Placental pericyte (primary cell): Measurements from ENCODE around the gene KLRK1. TPM values are rescaled to one million over a fixed set of nuclear protein-coding genes. Genes with fewer than 3 reads are reported as not detected.

Source experiments
- total RNA-seq: library from RNA; depleted of rRNA; stranded (reverse); fragments of >200 nt; gene quantifications from 2 replicates; pipeline ENCODE4 v1.2.3, GENCODE V29; 2012

KLRK1 gene
- not detected in 2 replicates for total RNA-seq

DNA sequence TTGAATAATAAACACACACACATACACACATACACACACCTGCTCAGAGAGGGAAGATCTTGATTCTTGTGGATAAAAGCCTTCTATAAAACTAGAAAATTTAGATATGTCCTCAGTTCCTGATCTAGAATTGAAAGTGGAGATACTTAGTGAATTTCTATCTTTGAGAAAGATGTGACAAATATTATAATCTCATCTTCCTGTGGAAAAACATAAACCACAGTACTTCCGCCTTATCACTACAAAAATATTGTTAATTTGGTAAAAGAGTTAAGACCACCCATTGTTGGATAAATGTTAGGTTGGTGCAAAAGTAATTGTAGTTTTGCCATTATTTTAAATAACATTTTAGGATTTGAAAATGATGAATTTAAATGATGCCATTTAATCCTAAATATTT lies at the start of gene KLRK1:
TSS of gene KLRK1 (minus strand) at position 138 of the 400 bp plus-strand sequence. CDS start 1,231 bp downstream, outside the sequence.

DNA sequence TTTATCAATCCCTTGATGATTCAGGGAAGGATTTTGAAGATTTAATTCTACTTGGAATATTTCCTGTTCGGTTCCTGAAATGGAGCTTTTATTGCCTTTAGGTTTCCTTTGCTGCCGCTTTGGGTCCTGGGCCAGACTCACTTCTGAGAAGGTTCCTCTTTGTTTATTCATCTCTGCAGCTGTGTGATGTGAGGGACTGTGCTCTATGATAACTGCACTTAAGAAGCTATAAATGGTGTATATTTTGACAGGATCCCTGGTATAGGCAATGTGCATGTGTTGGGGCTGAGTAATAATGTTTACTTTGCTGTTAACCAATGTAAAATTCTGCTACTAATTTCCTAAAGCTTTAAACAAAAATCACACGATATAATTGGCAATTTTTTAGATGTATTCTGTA lies 46.0 kb upstream of the KLRK1 start, which contains the start of gene KLRC2:
TSS of gene KLRC2 (minus strand) at position 195 of the 400 bp plus-strand sequence. CDS start at position 171, 24 bp downstream.

DNA sequence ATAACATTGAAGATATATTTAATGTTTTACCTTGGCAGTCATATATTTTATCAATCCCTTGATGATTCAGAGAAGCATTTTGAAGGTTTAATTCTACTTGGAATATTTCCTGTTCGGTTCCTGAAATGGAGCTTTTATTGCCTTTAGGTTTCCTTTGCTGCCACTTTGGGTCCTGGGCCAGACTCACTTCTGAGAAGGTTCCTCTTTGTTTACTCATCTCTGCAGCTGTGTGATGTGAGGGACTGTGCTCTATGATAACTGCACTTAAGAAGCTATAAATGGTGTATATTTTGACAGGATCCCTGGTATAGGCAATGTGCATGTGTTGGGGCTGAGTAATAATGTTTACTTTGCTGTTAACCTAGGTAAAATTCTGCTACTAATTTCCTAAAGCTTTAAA lies 30.5 kb upstream of the KLRK1 start, which contains the start of gene KLRC3:
TSS of gene KLRC3 (minus strand) at position 262 of the 400 bp plus-strand sequence. CDS start at position 217, 45 bp downstream.

DNA sequence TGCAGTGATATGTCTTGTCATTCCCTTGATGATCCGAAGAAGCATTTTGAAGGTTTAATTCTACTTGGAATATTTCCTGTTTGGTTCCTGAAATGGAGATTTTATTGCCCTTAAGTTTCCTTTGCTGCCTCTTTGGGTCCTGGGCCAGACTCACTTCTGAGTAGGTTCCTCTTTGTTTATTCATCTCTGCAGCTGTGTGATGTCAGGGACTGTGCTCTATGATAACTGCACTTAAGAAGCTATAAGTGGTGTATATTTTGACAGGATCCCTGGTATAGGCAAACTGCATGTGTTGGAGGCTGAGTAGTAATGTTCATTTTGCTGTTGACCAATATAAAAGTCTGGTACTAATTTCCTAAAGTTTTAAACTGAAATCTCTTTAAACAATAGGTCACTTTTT lies 19.6 kb upstream of the KLRK1 start, which contains the start of gene KLRC4:
TSS of gene KLRC4 (minus strand) at position 366 of the 400 bp plus-strand sequence. CDS start at position 184, 182 bp downstream.

Other genes starting within 250 kb of the KLRK1 start
- 8.7 and 188 TPM in 2 replicates for gene OLR1, start 217.9 kb downstream of the KLRK1 start, total RNA-seq
- 15.6 and 71.6 TPM in 2 replicates for gene TMEM52B, start 211.0 kb downstream of the KLRK1 start, total RNA-seq
- gene GABARAPL1, start 177.2 kb downstream of the KLRK1 start, total RNA-seq, result 35.5 and 229 TPM in 2 replicates
- 0.22 and 1.3 TPM in 2 replicates for gene KLRD1, start 82.2 kb downstream of the KLRK1 start, total RNA-seq
- gene KLRC4, start 19.7 kb upstream of the KLRK1 start, total RNA-seq, result not detected in 2 replicates
- gene KLRC3, start 30.6 kb upstream of the KLRK1 start, total RNA-seq, result not detected in 2 replicates
- not detected in 2 replicates for gene KLRC2, start 46.0 kb upstream of the KLRK1 start, total RNA-seq
- not detected in 2 replicates for gene KLRC1, start 63.3 kb upstream of the KLRK1 start, total RNA-seq
- gene EIF2S3B, start 115.8 kb upstream of the KLRK1 start, total RNA-seq, result 0.86 and 2.8 TPM in 2 replicates
- 15.7 and 19.9 TPM in 2 replicates for gene MAGOHB, start 223.6 kb upstream of the KLRK1 start, total RNA-seq